Heart left ventricle (tissue), 16 donors: Measurements from ENCODE around the gene SEPTIN11. TPM values are rescaled to one million over a fixed set of nuclear protein-coding genes. Genes with fewer than 3 reads are reported as not detected.

Experiments
- ATAC-seq, 4 donors: fragments of 200-7000 bp; cut with Tn5 transposase; one replicate each; pipeline ENCODE4 v1.9.1; 2020 to 2022; ENCODE audit warnings: moderate library complexity in 4 of 4, mild to moderate bottlenecking in 3 of 4, moderate number of reproducible peaks in 1 of 4
- DNase-seq, 5 donors: peaks; one replicate each; pipeline ENCODE4 v3.0.0-alpha.2; 2020
- H3K27ac ChIP-seq, 12 donors: fragments of 200-600 bp; sonication (generic) in 4 of 12; one replicate each; pipeline versions ENCODE4 v1.5.0 to v1.8.0; 2016 to 2022; ENCODE audit warnings: mild to moderate bottlenecking in 2 of 12
- H3K27me3 ChIP-seq, 9 donors: fragments of 200-600 bp; sonication (generic) in 2 of 9; one replicate each; pipeline versions ENCODE4 v1.5.1 to v1.8.0; 2016 to 2022; ENCODE audit warnings: mild to moderate bottlenecking in 3 of 9
- H3K36me3 ChIP-seq, 9 donors: fragments of 200-600 bp; sonication (generic) in 2 of 9; one replicate each; pipeline versions ENCODE4 v1.5.0 to v1.8.0; 2018 to 2022; ENCODE audit warnings: mild to moderate bottlenecking in 2 of 9
- H3K4me1 ChIP-seq, 12 donors: fragments of 200-600 bp; sonication (generic) in 4 of 12; one replicate each; pipeline versions ENCODE4 v1.5.0 to v1.8.0; 2016 to 2022; ENCODE audit warnings: mild to moderate bottlenecking in 3 of 12
- H3K4me3 ChIP-seq, 12 donors: fragments of 200-600 bp; sonication (generic) in 4 of 12; one replicate each; pipeline versions ENCODE4 v1.5.0 to v1.8.0; 2017 to 2022; ENCODE audit warnings: mild to moderate bottlenecking in 9 of 12, moderate library complexity in 4 of 12
- H3K9me3 ChIP-seq, 12 donors: fragments of 200-600 bp; sonication (generic) in 4 of 12; one replicate each; pipeline versions ENCODE4 v1.5.0 to v1.8.0; 2016 to 2022; ENCODE audit warnings: mild to moderate bottlenecking in 1 of 12
- POLR2A ChIP-seq, 2 donors: fragments of 450-650 bp; IDR thresholded peaks; one replicate each; pipeline ENCODE4 v1.6.1; 2017; ENCODE audit warnings: antibody characterized with exemption in 2 of 2, mild to moderate bottlenecking in 2 of 2, moderate library complexity in 2 of 2
- WGBS, 4 donors: extraction: QIAGEN DNeasy Blood & Tissue Kit in 2 of 4; methylation state at CpG; one replicate each; pipeline versions ENCODE4 v1.1.5 to v1.1.7; 2013 to 2018; 5-methylcytosine and 5-hydroxymethylcytosine counted together
- intact Hi-C, 10 donors: fragments of 100-400 bp; cut with DNase I; formaldehyde crosslinking; loops; one replicate each; pipeline versions ENCODE4 v1.11.1 to v1.14.2; 2022
- polyA plus RNA-seq, 2 donors: library from polyadenylated mRNA; stranded (reverse); fragments of 200-250 nt; gene quantifications; one replicate each; pipeline ENCODE4 v1.2.3, GENCODE V29; 2013
- total RNA-seq, 9 donors: library from RNA; depleted of rRNA in 2 of 9; stranded (reverse); fragments of >200 nt in 2 of 9; fragmentation: NEBNext Ultra II Directional in 3 of 9; extraction: Animal tissue kit (Norgen Biotek cat#: 25700) in 3 of 9; gene quantifications; one replicate each; pipeline versions ENCODE4 v1.1.0 to v1.2.4, GENCODE V29; 2016 to 2023
- TF ChIP-seq, protein P1 (sequence below), 12 donors: fragments of 200-600 bp; sonication (generic) in 4 of 12; IDR thresholded peaks; one replicate each; pipeline versions ENCODE4 v1.5.0 to v1.8.0; 2018 to 2022; ENCODE audit warnings: antibody characterized with exemption in 12 of 12, mild to moderate bottlenecking in 5 of 12
- donor health status: ischemic (EF 13 %, LVEDD 7.1; RV severe dilation, severe dysfunction).
- donor health status: healthy with polysubstance abuse.
- donor health status: DM: no; HTN: yes; CAD: no.
- donor health status: DM: no; HTN: no; CAD: no.
- donor health status: ischemic (EF 25% LVEDD 6.9; RV normal size, moderate dysfunction).
- donor health status: ischemic (EF 25% LVEDD 5.7; RV mildly dilated, moderate dysfunction).
- donor health status: healthy.
- donor health status: DM: yes; HTN: yes; CAD: no.
- donor health status: ischemic (EF 35%, LVEDD 5.7; RV mildly dilated, moderate dysfunction).
- donor health status: nonischemic (EF 11% LVEDD 7.7; RV severe dilation, severe dysfunction).
- donor health status: DM: yes; HTN: yes; CAD: no.
- donor health status: PGD.
- donor health status: ischemic (EF 29% LVEDD 5.4; RV normal size, mild dysfunction).
- donor health status: nonischemic (EF 23%, LVEDD 6.1; RV moderate dilation, normal function).

The SEPTIN11 gene
- total and polyA plus RNA-seq, 11 donors: 9.9 to 58.9 (median 31.9) TPM

DNA sequence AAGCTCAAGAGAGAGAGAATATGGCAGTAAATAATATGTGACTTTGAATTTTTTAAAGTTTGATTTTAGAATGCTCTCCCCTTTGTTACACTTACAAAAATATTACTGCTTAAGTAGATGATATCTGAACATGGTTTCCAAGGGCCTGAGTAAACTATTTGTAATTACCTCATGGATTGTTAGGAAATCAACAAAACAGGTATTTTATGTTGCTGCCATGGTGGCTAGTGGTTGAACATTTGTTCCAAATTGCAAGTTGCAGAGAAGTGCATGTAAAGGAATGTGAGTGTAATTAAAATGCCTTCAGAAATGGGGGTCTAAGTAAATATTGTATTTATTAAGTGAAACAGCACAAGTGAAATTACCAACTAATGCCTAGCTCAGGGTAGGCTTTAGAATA lies 27.6 kb downstream of the SEPTIN11 start:
- intact Hi-C loops: no loop called here
- H3K27me3 ChIP-seq: no peaks in the 10 kb centered on the region

DNA sequence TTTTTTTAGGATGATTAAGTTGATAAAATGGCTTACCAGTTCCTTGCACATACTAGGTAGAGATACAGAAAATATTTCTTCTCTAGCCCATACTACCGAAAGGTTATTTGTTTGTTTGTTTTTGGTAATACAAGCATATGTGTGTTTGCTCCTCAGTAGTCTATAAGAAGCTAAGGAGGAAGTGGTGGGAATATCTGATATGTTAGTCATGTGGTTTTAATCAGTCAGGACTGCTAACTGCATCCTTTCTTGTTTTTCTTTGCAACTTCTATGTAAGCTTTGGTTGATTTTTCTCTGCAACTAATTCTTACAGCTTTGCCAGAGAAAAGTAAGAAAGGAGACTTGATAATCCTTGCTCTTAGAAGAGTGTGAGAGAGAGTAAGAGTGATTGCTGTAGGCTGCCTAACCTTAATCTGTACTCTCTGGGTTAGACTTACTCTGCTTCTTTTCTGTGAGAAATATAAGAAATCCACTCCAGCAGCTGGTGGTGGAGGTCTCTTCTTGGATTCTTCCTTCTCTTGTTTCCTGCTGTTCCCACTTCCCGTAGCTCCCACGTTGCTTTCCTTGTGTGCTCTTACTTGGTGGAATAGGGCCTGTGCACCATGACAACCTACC lies 28.3 kb downstream of the SEPTIN11 start:
- TF ChIP-seq POLR2A (IDR thresholded peaks at IDR 0.05): no peak
- TF ChIP-seq, protein P1, sequence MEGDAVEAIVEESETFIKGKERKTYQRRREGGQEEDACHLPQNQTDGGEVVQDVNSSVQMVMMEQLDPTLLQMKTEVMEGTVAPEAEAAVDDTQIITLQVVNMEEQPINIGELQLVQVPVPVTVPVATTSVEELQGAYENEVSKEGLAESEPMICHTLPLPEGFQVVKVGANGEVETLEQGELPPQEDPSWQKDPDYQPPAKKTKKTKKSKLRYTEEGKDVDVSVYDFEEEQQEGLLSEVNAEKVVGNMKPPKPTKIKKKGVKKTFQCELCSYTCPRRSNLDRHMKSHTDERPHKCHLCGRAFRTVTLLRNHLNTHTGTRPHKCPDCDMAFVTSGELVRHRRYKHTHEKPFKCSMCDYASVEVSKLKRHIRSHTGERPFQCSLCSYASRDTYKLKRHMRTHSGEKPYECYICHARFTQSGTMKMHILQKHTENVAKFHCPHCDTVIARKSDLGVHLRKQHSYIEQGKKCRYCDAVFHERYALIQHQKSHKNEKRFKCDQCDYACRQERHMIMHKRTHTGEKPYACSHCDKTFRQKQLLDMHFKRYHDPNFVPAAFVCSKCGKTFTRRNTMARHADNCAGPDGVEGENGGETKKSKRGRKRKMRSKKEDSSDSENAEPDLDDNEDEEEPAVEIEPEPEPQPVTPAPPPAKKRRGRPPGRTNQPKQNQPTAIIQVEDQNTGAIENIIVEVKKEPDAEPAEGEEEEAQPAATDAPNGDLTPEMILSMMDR (IDR thresholded peaks at IDR 0.05): no peak
- Histone ChIP-seq H3K9me3 (no peaks in the 10 kb centered on the region), H3K4me1 (peaks cover 0 to 52% (median 17%) of the 10 kb centered on the region in 12 donors), H3K27me3 (no peaks in the 10 kb centered on the region), H3K27ac (no peak overlapping the region), H3K36me3 (no peaks in the 10 kb centered on the region), H3K4me3 (no peak overlapping the region)
- WGBS, 4 donors: 62 to 77% (median 71%) methylated on average over 3 of the region's 3 CpGs
- ATAC-seq: no peak
- intact Hi-C loops: no loop called here
- DNase-seq: no peak

More for the DNA sequence above, 27.6 kb downstream of the SEPTIN11 start:
- TF ChIP-seq, protein P1 (IDR thresholded peaks at IDR 0.05): no peak
- TF ChIP-seq POLR2A (IDR thresholded peaks at IDR 0.05): no peak
- peaks cover 0 to 4% (median 0%) of the 10 kb centered on the region in 9 donors for H3K36me3 ChIP-seq
- no peak for ATAC-seq
- no peaks in the 10 kb centered on the region for H3K9me3 ChIP-seq
- peaks cover 0 to 46% (median 14%) of the 10 kb centered on the region in 12 donors for H3K4me1 ChIP-seq
- no peak overlapping the region for H3K27ac ChIP-seq
- no peak for DNase-seq
- H3K4me3 ChIP-seq: no peak overlapping the region

GRCh38 chr4:76979236-76979635 lies 29.7 kb downstream of the SEPTIN11 start:
- no peaks in the 10 kb centered on the region for H3K36me3 ChIP-seq
- WGBS, 4 donors: 92 to 100% (median 97%) methylated on average over 2 of the region's 2 CpGs

GRCh38 chr4:76980261-76980660 lies 30.7 kb downstream of the SEPTIN11 start:
- intact Hi-C loops: no loop called here
- no peak overlapping the region for H3K27ac ChIP-seq
- DNase-seq (no peak), ATAC-seq (no peak)
- TF ChIP-seq, protein P1 (IDR thresholded peaks at IDR 0.05): no peak
- TF ChIP-seq POLR2A (IDR thresholded peaks at IDR 0.05): no peak
- H3K4me3 ChIP-seq: no peak overlapping the region
- H3K36me3 ChIP-seq: no peaks in the 10 kb centered on the region
- H3K9me3 ChIP-seq: no peaks in the 10 kb centered on the region
- 48 to 64% (median 57%) methylated on average over 6 of the region's 6 CpGs for WGBS, 4 donors
- peaks cover 0 to 76% (median 32%) of the 10 kb centered on the region in 12 donors for H3K4me1 ChIP-seq
- H3K27me3 ChIP-seq: no peaks in the 10 kb centered on the region

More at GRCh38 chr4:76979236-76979635, 29.7 kb downstream of the SEPTIN11 start:
- no peak overlapping the region for H3K27ac ChIP-seq
- DNase-seq (no peak), ATAC-seq (no peak)
- no peaks in the 10 kb centered on the region for H3K9me3 ChIP-seq
- TF ChIP-seq, protein P1 (IDR thresholded peaks at IDR 0.05): no peak
- TF ChIP-seq POLR2A (IDR thresholded peaks at IDR 0.05): no peak
- H3K4me1 ChIP-seq: peaks cover 0 to 66% (median 24%) of the 10 kb centered on the region in 12 donors
- intact Hi-C loops: no loop called here
- no peaks in the 10 kb centered on the region for H3K27me3 ChIP-seq
- no peak overlapping the region for H3K4me3 ChIP-seq
